GM12878 (cell line): ENCODE data around the gene ZNF417. TPM values are rescaled to one million over a fixed set of nuclear protein-coding genes. Genes with fewer than 3 reads are reported as not detected.
A peak's percentile ranks its signal among the peaks of the same experiment; 100 is the strongest.

ENCODE experiments used
- ATAC-seq: fragments of 200-7000 bp; cut with Tn5 transposase; 3 replicates; pipeline ENCODE4 v1.9.1; 2020; ENCODE audit warnings: mild to moderate bottlenecking, moderate library complexity
- BruUV-seq: library from RNA; stranded (reverse); fragments of 400-500 nt; replicated peaks from 2 replicates; lab custom pipeline; 2021; lab: Mats Ljungman, UMichigan
- CTCF ChIA-PET: fragments of 300-600 bp; sonication (Branson Sonifier 250); formaldehyde crosslinking; extraction: SDS; loops from one replicate; lab custom pipeline; 2021; ENCODE audit warnings: inconsistent platforms; lab: Yijun Ruan, JAX
- POLR2A ChIA-PET: fragments of 350-600 bp; formaldehyde crosslinking; extraction: SDS; loops from one replicate; lab custom pipeline; 2021; ENCODE audit warnings: inconsistent platforms; lab: Charles Lee
- RAD21 ChIA-PET: fragments of 300-600 bp; sonication (Branson Sonifier 250); formaldehyde crosslinking; loops from one replicate; lab custom pipeline; 2023; ENCODE audit warnings: antibody characterized with exemption; ENCODE audit not compliant: unreplicated experiment; lab: Charles Lee
- SMC1A ChIA-PET: fragments of 300-600 bp; sonication (Branson Sonifier 250); formaldehyde crosslinking; loops from one replicate; lab custom pipeline; 2023; ENCODE audit not compliant: unreplicated experiment, uncharacterized antibody; lab: Charles Lee
- DNase-seq: peaks from one replicate; pipeline ENCODE4 v3.0.0-alpha.2; 2011; ENCODE audit warnings: low read depth, low spot score
- FAIRE-seq: peaks from 3 replicates; lab custom pipeline; 2011; peaks lifted over from hg19 to GRCh38; lab: Jason Lieb, UNC
- H2AFZ ChIP-seq: 2 replicates; pipeline ENCODE4 v1.6.0; 2011; ENCODE audit warnings: low read depth, low read length, control low read depth; ENCODE audit not compliant: control insufficient read depth
- H3K27ac ChIP-seq: 2 replicates; pipeline ENCODE4 v1.5.1; 2011; ENCODE audit warnings: control low read depth; ENCODE audit not compliant: control insufficient read depth, insufficient read depth
- H3K27me3 ChIP-seq, 2 experiments: replicated peaks in 1 of 2; 2 replicates each; pipeline versions ENCODE4 v1.6.0 to v1.6.1; 2011; ENCODE audit warnings: low read length in 1 of 2; ENCODE audit not compliant: control insufficient read depth in 2 of 2, insufficient read depth in 2 of 2
- H3K36me3 ChIP-seq, 2 experiments: 2 replicates each; pipeline ENCODE4 v1.5.1; 2011; ENCODE audit warnings: low read length in 1 of 2; ENCODE audit not compliant: control insufficient read depth in 2 of 2, insufficient read depth in 2 of 2
- H3K4me1 ChIP-seq: 2 replicates; pipeline ENCODE4 v1.6.1; 2011; ENCODE audit warnings: mild to moderate bottlenecking, low read length, moderate library complexity, mixed read lengths; ENCODE audit not compliant: control insufficient read depth, insufficient read depth
- H3K4me2 ChIP-seq: 2 replicates; pipeline ENCODE4 v1.6.0; 2011; ENCODE audit warnings: control low read depth; ENCODE audit not compliant: control insufficient read depth, insufficient read depth
- H3K4me3 ChIP-seq: fragments of 200-600 bp; sonication (generic); 2 replicates; pipeline ENCODE4 v1.5.1; 2016
- H3K79me2 ChIP-seq: 2 replicates; pipeline ENCODE4 v1.6.0; 2011; ENCODE audit warnings: low read length; ENCODE audit not compliant: control insufficient read depth, insufficient read depth
- H3K9ac ChIP-seq: 2 replicates; pipeline ENCODE4 v1.8.0; 2011; ENCODE audit warnings: low read length, control low read depth, mixed read lengths; ENCODE audit not compliant: control insufficient read depth, insufficient read depth
- H3K9me3 ChIP-seq: replicated peaks from 3 replicates; pipeline ENCODE4 v1.5.1; 2011; ENCODE audit warnings: mild to moderate bottlenecking, low read length; ENCODE audit not compliant: control insufficient read depth, insufficient read depth
- H4K20me1 ChIP-seq: 2 replicates; pipeline ENCODE4 v1.6.0; 2011; ENCODE audit not compliant: control insufficient read depth, insufficient read depth
- BHLHE40 ChIP-seq, 2 experiments: fragments of 450-650 bp in 1 of 2; IDR thresholded peaks; 2 replicates each; pipeline ENCODE4 v1.6.1; 2011 to 2017; ENCODE audit warnings: low read depth in 2 of 2, borderline replicate concordance in 1 of 2, improper control_type of control experiment in 1 of 2, low read length in 1 of 2, mild to moderate bottlenecking in 1 of 2
- whole genome bisulfite sequencing: methylation state at CpG from one replicate; pipeline ENCODE4 v1.1.6; 2016; ENCODE audit warnings: low lambda C conversion rate; ENCODE audit not compliant: insufficient replicate concordance, insufficient coverage; ENCODE audit errors: missing lambda C conversion rate; 5-methylcytosine and 5-hydroxymethylcytosine counted together
- in situ Hi-C: fragments of 300-500 bp; cut with MboI; formaldehyde crosslinking; loops from 9 replicates; pipeline ENCODE4 v1.14.3; 2018; ENCODE audit warnings: mixed read lengths
- intact Hi-C: fragments of 100-400 bp; cut with micrococcal nuclease; formaldehyde crosslinking; loops from one replicate; pipeline ENCODE4 v1.14.2; 2022; ENCODE audit not compliant: unreplicated experiment
- polyA plus RNA-seq, 11 experiments: library from polyadenylated mRNA; depleted of rRNA in 4 of 11; unstranded in 6 of 11; stranded (reverse) in 5 of 11; fragments of >200 nt; fragmentation: Nextera tagmentation in 4 of 11; fragmentation: Illumina TruSeq in 1 of 11; extraction: Ambion mirVana in 4 of 11; extraction: Trizol in 1 of 11; gene quantifications; 1 replicate in 1 of 11; 2 replicates in 10 of 11; pipeline versions ENCODE4 v1.2.1 to v1.2.3, GENCODE V29; 2011 to 2016; ENCODE audit warnings: inconsistent platforms in 2 of 11, missing spikeins in 2 of 11, low read depth in 1 of 11
- total RNA-seq, 4 experiments: library from RNA; depleted of rRNA in 3 of 4; stranded (reverse); fragments of >200 nt in 3 of 4; fragmentation: Illumina TruSeq in 1 of 4; extraction: Trizol in 1 of 4; gene quantifications; 2 replicates each; pipeline versions ENCODE4 v1.2.1 to v1.2.3, GENCODE V29; 2013 to 2021
- TF ChIP-seq, protein P1 (sequence below): fragments of 450-650 bp; IDR thresholded peaks from 2 replicates; pipeline ENCODE4 v1.6.1; 2017; ENCODE audit warnings: mild to moderate bottlenecking, moderate library complexity

Gene ZNF417
- total and polyA plus RNA-seq, 10 of the 15 experiments (the other 5 are each of a cell fraction or from before 2014, with no cell fraction given): 1.3 to 13.6 (median 6.5) TPM

DNA sequence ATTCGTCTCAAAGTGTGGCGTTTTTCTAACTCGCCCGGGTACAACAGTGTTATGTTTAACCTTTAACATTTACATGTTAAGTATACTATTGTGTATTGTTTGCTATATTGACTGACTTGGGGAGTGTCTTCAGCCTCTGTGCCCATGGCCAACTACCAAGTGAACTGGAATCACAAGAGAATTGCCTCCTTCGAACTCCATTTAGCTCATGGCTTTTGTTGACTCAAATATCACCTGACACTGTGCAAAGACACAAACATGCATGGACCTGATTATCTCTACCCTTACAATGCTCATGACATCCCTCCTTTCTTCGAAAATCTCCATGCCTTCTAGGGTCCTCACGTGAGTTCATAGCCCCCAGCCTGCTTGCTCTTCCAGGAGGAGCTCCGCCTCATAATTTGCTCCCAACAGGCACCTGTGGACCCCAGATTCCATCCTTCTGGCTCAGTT is 28.3 kb downstream of the ZNF417 start:
- H3K27me3 ChIP-seq: no peaks in the 10 kb centered on the region
- intact Hi-C loops: loop anchor here (10.0 kb wide), 1 partner anchor 483 kb away; no protein-coding TSS in a partner anchor
- peak; percentile 50 to 81; a peak in 3 of 4 replicates for TF ChIP-seq BHLHE40 (IDR thresholded peaks at IDR 0.05; ENCODE audit: borderline replicate concordance in 1 of 2, low read depth in 2 of 2, low read length in 1 of 2)
- TF ChIP-seq, protein P1, sequence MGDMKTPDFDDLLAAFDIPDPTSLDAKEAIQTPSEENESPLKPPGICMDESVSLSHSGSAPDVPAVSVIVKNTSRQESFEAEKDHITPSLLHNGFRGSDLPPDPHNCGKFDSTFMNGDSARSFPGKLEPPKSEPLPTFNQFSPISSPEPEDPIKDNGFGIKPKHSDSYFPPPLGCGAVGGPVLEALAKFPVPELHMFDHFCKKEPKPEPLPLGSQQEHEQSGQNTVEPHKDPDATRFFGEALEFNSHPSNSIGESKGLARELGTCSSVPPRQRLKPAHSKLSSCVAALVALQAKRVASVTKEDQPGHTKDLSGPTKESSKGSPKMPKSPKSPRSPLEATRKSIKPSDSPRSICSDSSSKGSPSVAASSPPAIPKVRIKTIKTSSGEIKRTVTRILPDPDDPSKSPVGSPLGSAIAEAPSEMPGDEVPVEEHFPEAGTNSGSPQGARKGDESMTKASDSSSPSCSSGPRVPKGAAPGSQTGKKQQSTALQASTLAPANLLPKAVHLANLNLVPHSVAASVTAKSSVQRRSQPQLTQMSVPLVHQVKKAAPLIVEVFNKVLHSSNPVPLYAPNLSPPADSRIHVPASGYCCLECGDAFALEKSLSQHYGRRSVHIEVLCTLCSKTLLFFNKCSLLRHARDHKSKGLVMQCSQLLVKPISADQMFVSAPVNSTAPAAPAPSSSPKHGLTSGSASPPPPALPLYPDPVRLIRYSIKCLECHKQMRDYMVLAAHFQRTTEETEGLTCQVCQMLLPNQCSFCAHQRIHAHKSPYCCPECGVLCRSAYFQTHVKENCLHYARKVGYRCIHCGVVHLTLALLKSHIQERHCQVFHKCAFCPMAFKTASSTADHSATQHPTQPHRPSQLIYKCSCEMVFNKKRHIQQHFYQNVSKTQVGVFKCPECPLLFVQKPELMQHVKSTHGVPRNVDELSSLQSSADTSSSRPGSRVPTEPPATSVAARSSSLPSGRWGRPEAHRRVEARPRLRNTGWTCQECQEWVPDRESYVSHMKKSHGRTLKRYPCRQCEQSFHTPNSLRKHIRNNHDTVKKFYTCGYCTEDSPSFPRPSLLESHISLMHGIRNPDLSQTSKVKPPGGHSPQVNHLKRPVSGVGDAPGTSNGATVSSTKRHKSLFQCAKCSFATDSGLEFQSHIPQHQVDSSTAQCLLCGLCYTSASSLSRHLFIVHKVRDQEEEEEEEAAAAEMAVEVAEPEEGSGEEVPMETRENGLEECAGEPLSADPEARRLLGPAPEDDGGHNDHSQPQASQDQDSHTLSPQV: no peak
- TF ChIP-seq, all 136 proteins: peak for 1
- 20% methylated on average over 8 of the region's 8 CpGs for WGBS
- Histone ChIP-seq H4K20me1 (no peaks in the 10 kb centered on the region), H3K9me3 (peaks cover 16% of the 10 kb centered on the region), H3K9ac (peak overlapping the region; percentile 90), H2AFZ (peak overlapping the region; percentile 99), H3K79me2 (peaks cover 33% of the 10 kb centered on the region), H3K4me2 (peak overlapping the region; percentile 75), H3K4me1 (no peaks in the 10 kb centered on the region), H3K4me3 (peak overlapping the region; percentile 83), H3K27ac (peak overlapping the region; percentile 85), H3K36me3 (peaks cover 0 to 3% of the 10 kb centered on the region in 2 experiments; a peak in 3 of 4 replicates)
- RAD21 ChIA-PET: no interaction called here
- FAIRE-seq (no peak), ATAC-seq (peak; percentile 14), DNase-seq (no peak)
- SMC1A ChIA-PET: interaction anchor here (1.0 kb wide), 1 partner anchor 16 kb away, joined by 3 read pairs; no protein-coding TSS in a partner anchor
- in situ Hi-C loops: no loop called here
- CTCF ChIA-PET: interaction anchor here (0.5 to 1.4 kb wide), 5 partner anchors 10 to 152 kb away, joined by 3 to 4 read pairs (median 3); no protein-coding TSS in a partner anchor
- POLR2A ChIA-PET: no interaction called here
- TSS peak; percentile 73 for BruUV-seq
